SU-DHL-6 (cell line): ENCODE data around the gene SULT1C2.

Source experiments
- H2AFZ ChIP-seq: fragments of 200-600 bp; sonication (generic); 2 replicates; pipeline ENCODE4 v1.6.1; 2014; ENCODE audit warnings: low read depth, mild to moderate bottlenecking, moderate library complexity, mixed read lengths, antibody characterized with exemption, low read length; ENCODE audit not compliant: severe bottlenecking
- H3F3A ChIP-seq: fragments of 200-600 bp; shearing (Covaris generic); 2 replicates; pipeline ENCODE4 v1.6.0; 2016; ENCODE audit warnings: antibody characterized with exemption, mild to moderate bottlenecking; ENCODE audit not compliant: insufficient read depth
- H3K27ac ChIP-seq: fragments of 200-600 bp; sonication (generic); 2 replicates; pipeline ENCODE4 v1.5.1; 2016; ENCODE audit warnings: low read depth, mild to moderate bottlenecking, low read length, moderate library complexity, mixed read lengths
- H3K27me3 ChIP-seq: fragments of 200-600 bp; sonication (generic), shearing (Covaris generic); 2 replicates; pipeline ENCODE4 v1.6.0; 2014; ENCODE audit warnings: mild to moderate bottlenecking, low read length
- H3K36me3 ChIP-seq: fragments of 200-600 bp; sonication (generic); 2 replicates; pipeline ENCODE4 v1.6.1; 2014; ENCODE audit warnings: mild to moderate bottlenecking, low read length, mixed read lengths
- H3K4me2 ChIP-seq: fragments of 300-600, 200-600 bp; shearing (Covaris generic), sonication (generic); 2 replicates; pipeline ENCODE4 v1.6.0; 2014; ENCODE audit warnings: low read length, low read depth, mild to moderate bottlenecking; ENCODE audit not compliant: poor library complexity, severe bottlenecking
- H3K4me3 ChIP-seq: fragments of 200-600 bp; sonication (generic); 2 replicates; pipeline ENCODE4 v1.5.1; 2014; ENCODE audit warnings: antibody characterized with exemption, low read length, mild to moderate bottlenecking, mixed read lengths; ENCODE audit not compliant: insufficient read depth, poor library complexity, severe bottlenecking
- H3K79me2 ChIP-seq: fragments of 200-600 bp; sonication (generic); 2 replicates; pipeline ENCODE4 v1.6.1; 2014; ENCODE audit warnings: mild to moderate bottlenecking, low read length, moderate library complexity; ENCODE audit not compliant: insufficient read depth
- H3K9ac ChIP-seq: fragments of 200-600 bp; sonication (generic); 2 replicates; pipeline ENCODE4 v1.7.0; 2014; ENCODE audit warnings: mild to moderate bottlenecking, low read length
- H3K9me2 ChIP-seq: fragments of 200-600 bp; sonication (generic); replicated peaks from 2 replicates; pipeline ENCODE4 v1.6.1; 2014; ENCODE audit warnings: low read length; ENCODE audit not compliant: insufficient read depth
- H3K9me3 ChIP-seq: fragments of 200-600 bp; sonication (generic); 2 replicates; pipeline ENCODE4 v1.6.1; 2014; ENCODE audit warnings: low read length, mixed read lengths; ENCODE audit not compliant: insufficient read depth
- H4K20me1 ChIP-seq: fragments of 200-600 bp; sonication (generic); 2 replicates; pipeline ENCODE4 v1.6.1; 2014; ENCODE audit warnings: low read depth, mild to moderate bottlenecking, antibody characterized with exemption, low read length, moderate library complexity, mixed read lengths
- EZH2phosphoT487 ChIP-seq: fragments of 200-600 bp; sonication (generic), shearing (Covaris generic); conservative IDR thresholded peaks from 2 replicates; pipeline ENCODE4 v1.6.1; 2018; ENCODE audit warnings: mild to moderate bottlenecking, antibody characterized with exemption, low read length, moderate library complexity, mixed read lengths
- TF ChIP-seq, protein P1 (sequence below): fragments of 200-600 bp; sonication (generic); IDR thresholded peaks from one replicate; pipeline ENCODE4 v1.5.1; 2017; ENCODE audit warnings: antibody characterized with exemption, mild to moderate bottlenecking, low read length, moderate library complexity; ENCODE audit not compliant: insufficient read depth, poor library complexity, severe bottlenecking

Gene SULT1C2

DNA sequence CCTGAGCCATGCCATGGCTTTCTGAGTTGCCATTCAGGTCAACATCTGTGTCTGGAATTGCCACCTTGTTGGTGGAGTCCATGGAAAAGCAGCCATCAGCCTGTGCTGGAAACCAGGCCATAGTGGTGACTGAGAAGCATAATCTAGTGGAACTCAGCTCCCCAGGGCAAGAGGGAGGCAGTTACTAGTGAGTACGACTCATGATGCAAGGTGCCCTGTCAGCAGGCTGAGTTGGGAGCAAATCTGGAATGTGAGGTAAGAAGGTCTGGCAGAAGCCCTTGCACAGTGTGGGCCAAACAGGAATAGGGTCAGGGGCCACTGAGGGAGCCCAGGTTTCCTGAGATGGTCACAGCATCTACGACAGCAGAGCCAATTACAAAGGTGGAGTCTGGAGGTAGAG is 37.1 kb downstream of the SULT1C2 start:
- TF ChIP-seq, protein P1, sequence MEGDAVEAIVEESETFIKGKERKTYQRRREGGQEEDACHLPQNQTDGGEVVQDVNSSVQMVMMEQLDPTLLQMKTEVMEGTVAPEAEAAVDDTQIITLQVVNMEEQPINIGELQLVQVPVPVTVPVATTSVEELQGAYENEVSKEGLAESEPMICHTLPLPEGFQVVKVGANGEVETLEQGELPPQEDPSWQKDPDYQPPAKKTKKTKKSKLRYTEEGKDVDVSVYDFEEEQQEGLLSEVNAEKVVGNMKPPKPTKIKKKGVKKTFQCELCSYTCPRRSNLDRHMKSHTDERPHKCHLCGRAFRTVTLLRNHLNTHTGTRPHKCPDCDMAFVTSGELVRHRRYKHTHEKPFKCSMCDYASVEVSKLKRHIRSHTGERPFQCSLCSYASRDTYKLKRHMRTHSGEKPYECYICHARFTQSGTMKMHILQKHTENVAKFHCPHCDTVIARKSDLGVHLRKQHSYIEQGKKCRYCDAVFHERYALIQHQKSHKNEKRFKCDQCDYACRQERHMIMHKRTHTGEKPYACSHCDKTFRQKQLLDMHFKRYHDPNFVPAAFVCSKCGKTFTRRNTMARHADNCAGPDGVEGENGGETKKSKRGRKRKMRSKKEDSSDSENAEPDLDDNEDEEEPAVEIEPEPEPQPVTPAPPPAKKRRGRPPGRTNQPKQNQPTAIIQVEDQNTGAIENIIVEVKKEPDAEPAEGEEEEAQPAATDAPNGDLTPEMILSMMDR: no peak
- TF ChIP-seq EZH2phosphoT487: no peak

DNA sequence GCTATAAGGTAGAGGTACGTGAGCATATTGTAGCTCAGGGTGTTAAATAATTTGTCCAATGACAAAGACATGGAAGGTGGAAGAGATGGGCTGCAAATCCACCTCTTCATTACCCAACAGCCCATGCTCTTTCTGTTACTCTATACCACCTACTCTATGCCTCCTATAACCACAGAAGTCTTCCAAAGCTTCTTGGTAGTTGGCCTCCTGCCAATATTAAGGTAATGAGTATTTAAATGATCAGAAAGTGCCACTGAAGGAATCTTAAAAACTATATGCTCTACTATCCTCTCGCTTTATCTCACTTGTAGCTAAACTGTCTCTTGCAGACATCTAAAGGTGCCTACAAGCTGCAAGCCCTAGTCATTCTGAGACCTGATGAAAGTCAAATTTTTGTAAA is 41.1 kb downstream of the SULT1C2 start:
- H3K79me2 ChIP-seq: no peaks in the 10 kb centered on the region
- H3K4me3 ChIP-seq: no peak overlapping the region
- H2AFZ ChIP-seq: no peak overlapping the region
- no peaks in the 10 kb centered on the region for H3K9me3 ChIP-seq
- H3K9ac ChIP-seq: no peak overlapping the region
- no peaks in the 10 kb centered on the region for H3K36me3 ChIP-seq
- H3K4me2 ChIP-seq: no peak overlapping the region
- TF ChIP-seq EZH2phosphoT487: no peak
- TF ChIP-seq, protein P1: no peak
- no peaks in the 10 kb centered on the region for H3K9me2 ChIP-seq
- no peaks in the 10 kb centered on the region for H3K27me3 ChIP-seq
- H3F3A ChIP-seq: no peaks in the 10 kb centered on the region
- H4K20me1 ChIP-seq: no peaks in the 10 kb centered on the region
- H3K27ac ChIP-seq: no peak overlapping the region

More for the DNA sequence above, 37.1 kb downstream of the SULT1C2 start:
- H3K36me3 ChIP-seq: no peaks in the 10 kb centered on the region
- H3K9me3 ChIP-seq: no peaks in the 10 kb centered on the region
- H3K4me3 ChIP-seq: no peak overlapping the region
- no peaks in the 10 kb centered on the region for H4K20me1 ChIP-seq
- H3K9me2 ChIP-seq: no peaks in the 10 kb centered on the region; the same call in 1 of the 2 replicates
- H3F3A ChIP-seq: no peaks in the 10 kb centered on the region
- H3K79me2 ChIP-seq: no peaks in the 10 kb centered on the region
- H3K27me3 ChIP-seq: no peaks in the 10 kb centered on the region
- H2AFZ ChIP-seq: no peak overlapping the region
- H3K27ac ChIP-seq: no peak overlapping the region
- no peak overlapping the region for H3K9ac ChIP-seq
- H3K4me2 ChIP-seq: no peak overlapping the region

DNA sequence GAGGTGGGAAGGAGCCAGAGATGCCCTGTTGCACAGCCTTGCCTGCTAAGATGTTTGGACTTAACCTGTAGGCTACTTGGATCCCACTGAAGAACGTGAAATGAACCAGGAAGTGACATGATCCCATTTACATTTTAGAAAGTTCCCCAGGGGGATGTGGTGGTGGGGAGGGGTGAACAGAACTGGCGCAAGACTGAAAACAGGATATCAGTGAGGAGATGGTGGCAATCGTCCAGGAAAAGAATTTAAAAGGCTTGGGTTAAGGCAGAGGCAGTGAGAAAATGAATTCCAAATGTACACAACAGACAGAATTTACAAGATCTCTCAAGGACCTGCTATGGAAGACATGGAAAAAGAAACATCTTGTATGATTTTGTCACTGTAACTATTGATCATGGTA is 42.3 kb downstream of the SULT1C2 start:
- Histone ChIP-seq H3K27ac (no peak overlapping the region), H3K4me2 (no peak overlapping the region), H3K27me3 (no peaks in the 10 kb centered on the region), H3K9ac (no peak overlapping the region), H3K36me3 (no peaks in the 10 kb centered on the region), H4K20me1 (no peaks in the 10 kb centered on the region), H3K79me2 (no peaks in the 10 kb centered on the region), H3K9me3 (no peaks in the 10 kb centered on the region), H3K9me2 (no peaks in the 10 kb centered on the region), H3F3A (no peaks in the 10 kb centered on the region), H3K4me3 (no peak overlapping the region), H2AFZ (no peak overlapping the region)
- TF ChIP-seq, protein P1: no peak
- no peak for TF ChIP-seq EZH2phosphoT487
